ENCODE results near the gene FBXO39. TPM values are rescaled to one million over a fixed set of nuclear protein-coding genes. Genes with fewer than 3 reads are reported as not detected.
"Not testable (repeated sequence)": the region's sequence is repeated elsewhere in the genome, so short reads cannot be mapped to it uniquely, and the experiment has no call there.

Gene FBXO39
- total and polyA plus RNA-seq, 12 donors, result 0.14 to 0.48 (median 0.27) TPM; not detected in 8

GRCh38 chr17:6812295-6812694 lies 36.3 kb downstream of the FBXO39 start:
- Histone ChIP-seq H3K36me3 (replicated peaks in 1 of 2) (no peaks in the 10 kb centered on the region), H3K27me3 (peaks cover 5% of the 10 kb centered on the region), H3K4me3 (no peak overlapping the region), H3K27ac (no peak overlapping the region), H3K9me3 (replicated peaks in 1 of 3) (no peaks in the 10 kb centered on the region), H3K4me1 (replicated peaks in 1 of 2) (no peaks in the 10 kb centered on the region)
- no peak for TF ChIP-seq POLR2A (IDR thresholded peaks at IDR 0.05)
- no peak for TF ChIP-seq CTCF (IDR thresholded peaks at IDR 0.05)
- intact Hi-C loops (cut with DNase I), result no loop called here
- WGBS, 4 donors, result 63 to 75% (median 70%) methylated on average over 9 of the region's 9 CpGs
- DNase-seq, result no peak

GRCh38 chr17:6815775-6816174 lies 39.8 kb downstream of the FBXO39 start:
- H3K4me3 ChIP-seq, result no peak overlapping the region
- H3K4me1 ChIP-seq (replicated peaks in 1 of 2), result no peaks in the 10 kb centered on the region
- no peaks in the 10 kb centered on the region for H3K36me3 ChIP-seq (replicated peaks in 1 of 2)
- peaks cover 9% of the 10 kb centered on the region for H3K27me3 ChIP-seq
- DNase-seq, result peak; percentile 45 to 74 (median 62)
- H3K9me3 ChIP-seq (replicated peaks in 1 of 3), result no peaks in the 10 kb centered on the region
- TF ChIP-seq CTCF (IDR thresholded peaks at IDR 0.05), result no peak
- TF ChIP-seq POLR2A (IDR thresholded peaks at IDR 0.05), result no peak
- intact Hi-C loops (cut with DNase I), result no loop called here
- no peak overlapping the region for H3K27ac ChIP-seq
- WGBS, 4 donors, result 45 to 64% (median 54%) methylated on average over 10 of the region's 10 CpGs

- H3K36me3 ChIP-seq (replicated peaks in 1 of 2); H3K27me3 ChIP-seq; DNase-seq; H3K27ac ChIP-seq; H3K9me3 ChIP-seq (replicated peaks in 1 of 3); H3K4me3 ChIP-seq; intact Hi-C loops (cut with DNase I); H3K4me1 ChIP-seq (replicated peaks in 1 of 2): not testable (repeated sequence)
- WGBS, 4 donors, result 76 to 82% (median 77%) methylated on average over 3 of the region's 3 CpGs
These were observed 40.4 kb downstream of the FBXO39 start for GRCh38 chr17:6816368-6816767.

- H3K9me3 ChIP-seq (replicated peaks in 1 of 3), result no peaks in the 10 kb centered on the region
- intact Hi-C loops (cut with DNase I), result loop anchor here in 1 of 2 donors (2.0 kb wide), 1 partner anchor 28 kb away; no protein-coding TSS in a partner anchor
- no peak for DNase-seq
- H3K27ac ChIP-seq, result no peak overlapping the region
- 76 to 85% (median 83%) methylated on average over 3 of the region's 3 CpGs for WGBS, 4 donors
- H3K4me3 ChIP-seq, result no peak overlapping the region
- H3K4me1 ChIP-seq (replicated peaks in 1 of 2), result no peaks in the 10 kb centered on the region
- H3K27me3 ChIP-seq, result peaks cover 4% of the 10 kb centered on the region
- TF ChIP-seq POLR2A (IDR thresholded peaks at IDR 0.05) (no peak), CTCF (IDR thresholded peaks at IDR 0.05) (no peak)
- no peaks in the 10 kb centered on the region for H3K36me3 ChIP-seq (replicated peaks in 1 of 2)
These were observed 42.9 kb downstream of the FBXO39 start for GRCh38 chr17:6818938-6819337.

GRCh38 chr17:6823011-6823442 lies 47.0 kb downstream of the FBXO39 start:
- no peaks in the 10 kb centered on the region for H3K36me3 ChIP-seq (replicated peaks in 1 of 2)
- intact Hi-C loops (cut with DNase I), result no loop called here
- DNase-seq, result no peak
- H3K4me1 ChIP-seq (replicated peaks in 1 of 2), result no peaks in the 10 kb centered on the region
- no peak overlapping the region for H3K27ac ChIP-seq
- no peak for TF ChIP-seq CTCF (IDR thresholded peaks at IDR 0.05)
- no peak for TF ChIP-seq POLR2A (IDR thresholded peaks at IDR 0.05)
- no peaks in the 10 kb centered on the region for H3K27me3 ChIP-seq
- no peaks in the 10 kb centered on the region for H3K9me3 ChIP-seq (replicated peaks in 1 of 3)
- no peak overlapping the region for H3K4me3 ChIP-seq

All from adrenal gland (tissue), 12 donors.